ENCODE data around the gene ERC2. TPM values are rescaled to one million over a fixed set of nuclear protein-coding genes. Genes with fewer than 3 reads are reported as not detected.

ERC2 gene
- total RNA-seq, 1 donor from 2014 or later = 2.4 TPM

DNA sequence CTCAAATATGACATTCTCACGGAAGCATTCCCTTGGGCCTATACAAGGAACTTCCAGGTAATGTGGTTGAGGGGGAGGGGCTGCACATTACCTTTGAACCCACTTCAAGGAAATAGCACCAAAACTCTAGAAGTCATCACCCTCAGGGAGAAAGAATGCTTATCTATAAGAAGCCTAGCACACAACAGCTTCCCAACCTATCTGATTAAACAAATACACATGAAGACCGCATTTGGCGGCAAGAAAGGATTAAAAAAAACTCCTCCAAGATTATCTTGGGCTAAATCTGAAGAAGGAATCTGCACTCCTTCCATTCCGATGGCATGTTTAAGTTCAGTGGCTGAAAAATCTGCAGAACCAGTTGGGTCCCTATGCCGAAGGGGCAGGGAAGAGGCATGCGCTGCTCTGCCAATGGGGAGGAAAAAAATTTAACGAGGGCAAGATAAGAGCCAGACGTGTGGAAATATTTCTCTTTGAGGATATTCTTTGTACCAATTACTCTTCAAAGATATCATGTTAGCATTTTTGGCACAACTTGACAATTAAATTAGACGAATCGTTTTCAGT is 899.2 kb downstream of the ERC2 start:
- DNase-seq = no peak

DNA sequence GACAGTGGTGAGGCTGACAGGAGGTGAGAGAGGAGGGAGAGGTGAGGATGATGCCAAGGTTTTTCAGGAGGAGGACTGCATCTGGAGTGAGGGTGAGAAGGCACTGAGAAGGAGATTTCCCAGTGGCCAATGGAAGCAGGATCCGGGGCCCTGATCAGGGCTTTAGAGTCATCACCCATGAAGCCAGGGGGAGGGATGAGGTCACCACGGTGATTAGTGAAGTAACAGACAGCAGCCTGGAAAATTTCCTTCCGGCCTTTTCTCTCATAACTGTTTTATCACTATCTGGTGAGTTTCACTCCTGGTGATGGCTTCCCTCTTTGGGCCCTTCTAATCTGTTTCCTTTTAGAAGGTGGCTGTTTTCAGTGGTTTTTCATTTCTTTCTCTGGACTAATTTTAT is 900.7 kb downstream of the ERC2 start:
- no peak for DNase-seq

DNA sequence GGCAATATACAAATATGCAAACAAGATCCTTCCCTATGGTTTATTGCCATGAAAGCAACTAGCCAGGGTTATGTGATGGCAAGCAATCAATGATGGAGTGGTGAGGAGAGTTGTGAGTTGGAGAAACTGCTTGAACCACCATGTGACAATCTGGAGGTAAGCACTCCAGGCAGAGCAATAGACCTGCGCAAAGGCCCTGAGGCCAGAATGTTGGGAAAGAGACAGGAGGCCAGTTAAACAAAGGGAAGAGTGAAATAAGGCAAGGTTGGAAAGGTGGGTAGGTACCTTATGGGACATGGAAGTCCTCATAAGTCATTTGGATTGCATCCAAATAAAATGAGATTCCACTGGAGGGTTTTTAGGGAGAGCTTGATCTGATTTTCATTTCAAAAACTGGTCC is 901.1 kb downstream of the ERC2 start:
- DNase-seq = no peak

DNA sequence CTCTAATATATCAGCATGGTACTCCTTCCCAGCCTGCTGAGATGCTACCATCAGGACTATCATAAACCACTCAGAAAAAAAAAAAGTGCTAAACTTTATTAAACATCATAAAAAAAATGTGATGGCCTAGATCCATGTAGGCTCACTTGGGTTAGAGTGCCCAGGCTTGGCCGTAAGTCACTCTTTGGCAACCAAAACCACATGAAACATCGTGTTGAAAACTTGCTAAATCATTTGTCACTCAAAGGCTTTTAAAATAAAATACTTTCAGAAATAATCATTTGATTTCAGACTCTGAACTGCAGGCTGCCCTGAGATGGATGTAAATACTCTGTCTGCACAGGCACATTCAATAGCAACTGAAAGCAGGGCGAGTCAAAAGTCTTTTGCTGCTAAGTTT is 902.7 kb downstream of the ERC2 start:
- DNase-seq = no peak

DNA sequence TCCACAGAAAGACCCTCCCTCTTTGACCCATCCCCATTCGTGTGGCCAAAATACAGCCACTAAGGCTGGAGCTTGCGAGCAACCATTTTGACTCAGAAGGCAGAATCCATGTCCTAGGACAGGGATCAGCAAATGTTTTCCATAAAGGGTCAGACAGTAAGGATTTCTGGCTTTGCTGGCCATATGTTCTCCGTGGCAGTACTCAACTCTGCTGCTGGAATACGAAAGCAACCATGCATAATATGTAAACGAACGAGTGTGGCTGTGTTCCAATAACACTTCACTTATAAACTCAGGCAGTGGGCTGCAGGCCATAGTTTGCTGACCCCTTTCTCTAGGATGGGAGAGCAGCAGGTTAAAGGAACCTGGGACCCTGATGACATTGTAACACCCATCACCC is 903.5 kb downstream of the ERC2 start:
- DNase-seq = no peak

DNA sequence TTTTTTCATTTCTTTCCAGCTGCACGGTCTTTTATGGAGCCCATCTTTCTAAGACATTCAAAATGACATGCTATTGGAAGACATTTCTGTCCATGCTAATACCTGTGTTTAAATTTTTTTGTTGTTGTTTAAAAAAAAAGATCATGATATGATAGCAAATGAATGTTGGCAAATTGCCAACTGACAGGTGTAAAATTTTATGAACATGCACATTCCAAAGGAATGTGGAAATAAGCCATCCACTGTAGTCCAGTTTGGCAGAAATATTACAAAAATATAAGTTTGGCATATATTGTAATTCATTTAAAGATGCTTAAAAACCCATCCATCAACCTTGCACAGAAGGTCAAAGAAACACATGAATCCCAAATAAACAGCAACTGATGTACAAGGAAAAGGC is 905.6 kb downstream of the ERC2 start:
- no peak for DNase-seq

DNA sequence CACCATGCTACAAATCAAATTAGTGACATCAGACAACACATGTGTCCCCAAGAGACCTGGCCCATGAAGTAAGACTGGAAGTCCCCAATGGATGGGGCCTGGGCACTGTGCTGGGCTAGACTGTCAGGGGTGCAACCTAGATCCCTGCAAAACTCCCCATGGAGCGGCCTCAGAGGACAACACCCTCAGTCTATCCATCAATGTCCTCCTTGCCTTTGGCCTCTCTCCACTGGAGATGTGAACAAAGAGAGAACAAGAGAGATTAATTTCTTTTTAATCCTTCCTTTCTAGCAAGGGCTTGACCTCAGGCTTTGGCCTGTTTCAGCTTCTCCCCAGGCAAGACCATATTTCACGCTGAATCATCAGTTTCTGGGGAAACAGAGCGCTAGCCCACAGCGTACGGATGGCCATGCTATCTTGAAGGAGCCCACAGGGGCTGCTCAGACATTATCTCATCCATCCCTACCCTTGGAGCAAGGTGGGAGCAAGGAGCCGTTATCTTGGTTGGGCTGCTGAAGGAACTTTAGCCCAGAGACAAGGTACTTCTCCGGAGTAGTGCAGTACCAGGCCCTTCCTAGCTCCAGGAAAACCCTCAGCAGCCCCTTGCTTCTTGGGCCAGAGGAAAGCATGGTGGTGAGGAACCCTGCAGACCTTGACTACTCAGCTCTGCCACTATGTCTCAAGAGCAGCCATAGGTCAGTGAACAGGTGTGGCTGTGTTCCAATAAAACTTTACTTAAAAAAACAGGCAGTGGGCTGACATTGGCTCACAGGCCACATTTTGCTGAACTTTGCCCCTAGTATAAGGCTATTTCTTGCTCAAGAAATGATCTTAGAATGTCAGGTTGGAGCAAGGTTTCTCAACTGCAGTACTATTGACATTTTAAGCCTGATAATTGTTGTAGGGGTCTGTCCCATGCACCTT is 908.5 kb downstream of the ERC2 start:
- no peak for DNase-seq

DNA sequence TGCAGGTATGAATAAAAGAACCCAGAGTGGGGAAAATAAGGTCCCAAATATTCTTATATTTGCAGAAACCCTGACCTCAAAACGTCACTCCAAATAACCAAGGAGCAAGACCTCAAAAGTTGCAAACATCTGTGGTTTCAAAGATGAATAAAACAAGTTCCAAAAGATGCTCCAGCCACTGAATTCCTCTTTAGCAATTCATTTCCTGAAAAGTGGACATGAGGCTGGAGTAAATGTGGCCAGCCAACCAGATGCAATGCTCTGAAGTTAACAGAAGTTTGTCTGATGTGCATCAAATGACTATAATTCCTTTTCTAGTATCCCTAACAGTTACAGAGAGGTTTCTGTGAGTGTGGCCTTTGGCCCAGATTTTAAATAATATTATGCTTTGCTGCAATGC is 910.0 kb downstream of the ERC2 start:
- DNase-seq = no peak

DNA sequence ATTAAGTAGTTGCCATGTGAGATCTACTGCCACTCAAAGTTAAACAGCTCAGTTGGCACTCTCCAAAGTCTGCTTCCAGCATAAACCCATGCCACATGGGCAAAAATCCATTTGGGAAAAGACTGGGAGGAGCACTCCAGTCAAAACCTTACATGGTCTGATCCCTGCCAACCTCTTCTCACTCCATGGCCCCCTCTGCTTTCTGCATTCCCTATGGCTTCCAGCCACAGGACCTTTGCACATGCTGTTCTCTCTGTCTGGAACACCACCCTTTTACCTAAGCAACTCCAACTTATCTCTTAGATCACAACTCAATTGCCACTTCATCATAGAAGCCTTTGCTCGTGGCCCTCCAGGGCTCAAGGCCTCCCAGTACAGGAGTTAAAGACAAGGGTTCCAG is 910.7 kb downstream of the ERC2 start:
- no peak for DNase-seq

DNA sequence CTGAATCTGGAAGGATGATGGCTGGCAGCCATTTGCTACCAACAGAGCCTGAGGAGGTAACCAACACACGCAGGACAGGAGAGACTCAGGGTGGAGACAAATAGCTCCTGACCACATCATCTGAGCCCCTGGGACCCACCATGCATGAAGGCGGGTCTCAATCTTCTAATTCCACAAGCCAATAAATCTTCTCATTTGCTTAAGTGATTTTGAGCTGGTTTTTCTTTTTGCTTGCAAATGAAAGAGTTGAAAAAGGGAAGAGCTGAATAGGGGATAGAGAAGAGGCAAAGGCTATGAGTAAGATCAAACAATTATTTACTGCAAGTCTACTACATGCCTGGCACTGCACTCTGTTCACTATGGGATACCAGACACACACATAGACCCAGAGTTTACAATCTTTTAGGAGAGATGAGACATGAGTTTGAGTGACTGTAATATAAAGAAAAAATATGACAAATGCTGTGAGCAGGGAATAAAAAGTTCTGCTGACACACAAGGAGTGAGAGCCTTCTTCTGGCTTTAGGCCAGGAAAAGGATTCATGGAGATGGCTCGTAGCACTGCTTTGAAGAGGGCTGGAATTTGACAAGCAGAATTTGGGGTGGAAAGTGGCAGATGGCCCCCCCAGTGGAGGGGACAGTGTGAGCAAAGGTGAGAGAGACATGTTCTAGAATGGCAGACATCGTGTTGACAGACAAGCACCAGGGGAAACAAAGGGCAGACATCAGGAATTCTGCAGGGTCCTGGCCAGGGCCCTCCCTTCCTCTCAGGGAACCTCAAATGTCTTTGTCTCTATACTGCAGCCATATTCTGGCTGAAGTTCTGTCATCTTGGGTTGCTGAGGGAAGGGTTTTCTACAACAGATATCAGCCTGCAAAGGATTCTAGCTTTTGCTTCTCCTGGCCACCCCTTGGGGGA is 911.4 kb downstream of the ERC2 start:
- DNase-seq = no peak

DNA sequence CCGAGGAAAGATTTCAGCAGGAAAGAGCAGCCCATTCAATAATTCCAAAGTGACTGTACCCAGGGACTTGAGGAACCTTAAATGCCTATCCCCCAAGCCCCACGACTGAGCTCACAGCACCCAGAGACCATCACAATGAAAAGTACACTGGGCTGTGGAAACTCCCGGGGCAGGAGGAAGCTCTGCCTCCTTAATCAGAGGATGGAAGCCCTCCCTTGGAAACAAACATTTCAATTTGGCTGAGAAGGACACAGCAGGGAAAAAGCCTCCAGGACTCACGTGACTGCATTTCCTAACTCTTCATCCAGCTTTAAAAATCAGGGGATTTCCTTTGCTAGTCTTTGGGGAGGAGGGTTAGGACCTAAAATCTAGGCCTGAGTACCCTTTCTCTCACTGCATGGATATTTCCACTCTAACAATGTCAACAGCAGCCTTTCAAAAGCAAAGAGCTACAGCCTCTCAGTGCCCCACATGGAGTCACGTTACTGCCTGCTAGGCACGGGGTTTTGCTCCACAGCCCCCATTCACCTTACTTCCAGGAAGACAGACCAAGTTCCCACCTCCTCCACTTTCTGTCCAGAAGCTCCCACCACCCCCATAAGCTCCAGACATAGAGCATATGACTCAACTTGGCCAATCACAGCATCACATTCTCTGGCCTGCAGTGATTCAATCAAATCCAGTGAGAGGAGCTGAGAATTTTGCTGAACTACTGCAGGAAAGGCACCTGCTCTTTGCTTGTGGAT is 912.2 kb downstream of the ERC2 start:
- no peak for DNase-seq

DNA sequence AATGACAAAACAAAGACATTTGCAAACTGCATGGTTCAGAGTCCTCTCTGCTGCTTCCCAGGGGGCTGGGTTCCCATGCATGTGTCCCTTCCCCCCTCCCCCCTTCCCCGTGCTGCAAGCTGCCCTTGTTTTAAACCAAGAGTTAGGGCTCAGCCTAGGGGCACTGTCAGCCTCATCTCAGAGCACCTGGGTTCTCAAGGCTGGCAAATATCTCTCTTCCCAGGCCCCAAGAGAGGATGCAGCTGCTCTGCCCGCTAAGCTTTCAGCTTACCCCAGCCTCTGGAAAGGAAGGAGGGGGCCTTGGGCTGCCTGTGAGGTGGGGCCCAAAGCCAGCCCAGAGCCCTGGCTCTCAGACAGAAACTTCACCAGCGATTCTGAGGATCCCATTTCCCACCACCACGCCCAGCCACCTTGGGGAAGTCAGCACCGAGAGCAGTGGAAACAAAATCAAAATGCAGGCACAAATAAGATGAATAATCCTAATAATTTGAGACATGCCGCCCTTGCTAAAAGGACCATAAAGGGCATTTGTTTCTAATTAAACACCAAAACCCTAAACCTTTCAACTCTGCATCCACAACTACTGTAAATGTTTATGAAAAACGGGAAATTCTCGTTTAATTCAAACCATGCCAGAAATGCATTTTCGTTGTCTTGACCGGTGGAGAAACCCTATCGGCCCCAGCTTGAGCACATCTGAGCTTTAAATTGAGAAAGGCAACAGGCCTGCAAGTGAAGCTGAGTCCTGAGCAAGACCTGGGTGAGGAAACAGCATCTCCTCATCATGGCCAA is 913.4 kb downstream of the ERC2 start:
- no peak for DNase-seq

DNA sequence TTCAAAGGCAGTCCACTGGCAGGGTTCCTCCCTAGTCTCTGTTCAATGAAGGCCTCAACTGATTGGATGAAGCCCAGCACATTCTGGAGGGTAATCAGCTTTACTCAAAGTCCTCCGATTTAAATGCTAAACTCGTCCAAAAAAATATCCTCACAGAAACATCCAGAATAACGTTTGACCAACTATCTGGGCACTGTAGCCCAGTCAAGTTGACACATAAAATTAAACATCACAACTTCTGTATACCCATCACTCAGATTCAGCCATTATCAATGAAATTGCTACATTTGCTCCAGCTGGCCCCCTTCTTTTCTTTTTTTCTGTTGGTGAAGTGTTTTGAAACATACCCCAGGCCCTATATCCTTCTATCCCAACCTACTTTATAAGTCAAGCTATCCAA is 916.6 kb downstream of the ERC2 start:
- DNase-seq = no peak

DNA sequence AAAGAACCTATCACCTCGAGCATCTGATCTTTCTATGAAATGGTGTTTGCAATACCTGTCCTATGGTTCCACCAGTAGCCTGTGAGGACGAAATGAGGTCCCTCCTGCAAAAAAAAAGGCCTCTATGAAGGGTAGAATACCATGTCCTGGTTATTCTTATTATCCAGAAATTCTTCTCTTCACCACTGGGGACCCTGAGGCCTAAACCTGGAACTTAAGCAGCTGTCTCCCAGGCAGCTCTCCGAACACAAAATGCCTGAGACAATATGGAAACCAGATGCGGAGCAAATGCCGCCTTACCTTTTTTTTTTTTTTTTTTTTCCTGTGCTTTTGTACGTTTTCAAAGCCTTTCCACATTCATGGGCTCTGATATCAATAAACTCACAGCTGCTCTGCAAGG is 919.1 kb downstream of the ERC2 start:
- DNase-seq = no peak

DNA sequence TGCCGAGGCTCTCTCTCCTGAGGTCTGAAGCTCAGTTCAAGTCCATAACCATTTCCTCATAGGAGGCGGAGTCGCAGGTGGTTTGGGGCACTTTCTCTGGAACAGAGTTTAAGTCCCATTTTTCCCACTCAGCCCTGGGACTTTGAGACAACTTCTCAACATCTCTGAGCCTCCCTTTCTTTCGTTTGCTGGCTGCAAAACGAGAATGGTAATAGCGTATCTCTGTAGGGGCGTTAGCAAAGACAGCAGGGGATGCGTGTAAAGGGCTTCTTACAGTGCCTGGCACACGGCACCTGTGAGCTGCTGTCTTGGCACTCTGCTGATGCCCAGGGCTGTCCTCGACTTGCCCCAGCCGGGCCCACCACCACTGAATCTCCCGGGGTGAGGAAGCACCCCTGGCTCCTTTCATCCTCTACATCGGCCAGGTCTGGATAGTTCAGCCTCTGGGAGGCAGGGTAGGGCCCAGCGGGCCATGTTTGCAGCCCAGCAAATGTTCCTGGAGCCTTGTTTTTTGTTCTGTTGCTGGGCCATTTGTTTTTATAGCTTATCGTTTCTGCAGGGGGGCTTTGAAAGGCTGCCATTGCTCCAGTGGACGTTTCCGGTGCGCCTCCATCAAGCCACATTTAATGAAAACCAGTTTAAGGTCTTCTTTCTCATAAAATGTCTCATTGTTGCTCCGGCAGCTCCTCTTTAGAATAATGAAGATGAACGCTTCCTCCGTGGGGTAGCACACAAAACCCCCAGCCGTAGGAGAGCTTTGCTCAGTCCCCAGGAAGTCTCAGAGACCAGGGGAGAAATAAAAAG is 921.2 kb downstream of the ERC2 start:
- no peak for DNase-seq

DNA sequence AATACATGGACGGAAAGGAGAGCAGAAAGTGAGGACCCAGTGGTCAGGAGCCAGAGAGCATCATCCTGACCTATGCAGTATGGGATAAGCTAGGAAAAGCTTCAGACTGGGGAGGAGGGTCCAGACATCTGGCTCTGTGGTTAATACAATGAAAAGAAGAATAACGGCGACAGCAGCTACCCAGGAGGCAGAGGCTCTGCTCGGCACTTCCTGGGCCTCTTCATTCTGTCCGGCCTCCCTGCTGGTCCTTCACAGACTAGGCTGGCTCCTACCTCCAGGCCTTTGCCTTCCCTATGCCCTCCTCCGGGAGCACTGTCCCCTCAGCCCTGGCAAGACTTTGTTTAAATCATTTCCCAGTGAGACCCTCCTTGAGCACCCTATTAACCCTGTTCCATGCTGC is 922.3 kb downstream of the ERC2 start:
- DNase-seq = no peak

DNA sequence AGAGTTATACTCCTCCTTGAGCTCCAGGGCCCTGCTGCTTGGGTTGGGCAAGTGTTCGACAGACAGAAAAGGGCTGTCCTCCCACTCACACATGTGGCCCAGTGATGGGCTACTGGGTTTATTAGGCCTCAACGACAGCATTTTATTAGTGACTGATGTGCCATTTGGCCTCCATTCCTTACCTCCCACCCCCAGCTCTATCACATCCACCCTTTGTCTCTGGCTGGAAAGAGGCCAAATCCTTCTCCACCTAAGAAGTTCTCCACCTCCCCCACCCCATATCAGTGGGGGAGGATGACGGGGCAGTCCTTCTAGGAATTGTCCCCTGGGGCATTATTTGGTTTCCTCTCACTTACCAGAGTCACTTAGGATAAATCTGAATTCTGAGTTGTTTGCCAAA is 924.0 kb downstream of the ERC2 start:
- no peak for DNase-seq

DNA sequence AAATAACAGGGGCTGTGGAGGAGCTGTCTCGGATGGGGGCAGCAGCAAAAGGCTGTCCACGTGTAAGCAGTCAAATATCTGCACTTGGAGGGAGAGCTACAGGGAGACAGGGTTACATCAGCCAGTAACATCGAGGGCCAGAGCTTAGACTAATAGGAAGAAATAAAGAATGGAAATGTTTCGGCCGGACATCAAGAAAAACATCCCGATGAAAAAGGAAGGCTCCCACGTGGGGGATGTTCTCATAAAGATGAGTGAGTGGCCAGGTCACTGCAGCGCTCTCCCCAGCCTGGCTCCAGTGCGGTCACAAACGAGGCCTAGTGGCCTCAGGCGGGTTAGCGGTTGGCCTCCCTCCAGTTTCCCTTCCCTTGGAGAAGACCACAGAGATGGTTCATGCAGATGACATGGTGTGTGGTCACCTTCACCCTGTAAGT is 925.1 kb downstream of the ERC2 start:
- no peak for DNase-seq

DNA sequence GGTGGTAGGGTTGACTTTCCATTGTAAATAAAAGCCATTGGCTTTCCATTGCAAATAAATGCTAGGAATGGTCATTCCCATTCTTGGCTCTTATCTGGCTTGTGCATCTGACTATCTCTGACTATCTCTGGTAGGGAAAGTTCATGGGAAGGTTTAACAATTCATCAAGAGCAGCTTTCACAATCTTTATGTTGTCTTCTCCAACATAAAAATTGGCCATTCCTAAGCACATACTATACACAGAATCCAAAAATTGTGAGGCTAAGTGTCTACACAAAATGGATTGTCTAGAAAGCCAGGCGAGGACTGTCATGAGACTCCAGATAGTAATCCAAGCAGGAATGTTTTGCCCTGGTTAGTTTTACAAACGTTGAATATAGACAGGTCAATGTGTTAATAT is 926.8 kb downstream of the ERC2 start:
- DNase-seq = no peak

DNA sequence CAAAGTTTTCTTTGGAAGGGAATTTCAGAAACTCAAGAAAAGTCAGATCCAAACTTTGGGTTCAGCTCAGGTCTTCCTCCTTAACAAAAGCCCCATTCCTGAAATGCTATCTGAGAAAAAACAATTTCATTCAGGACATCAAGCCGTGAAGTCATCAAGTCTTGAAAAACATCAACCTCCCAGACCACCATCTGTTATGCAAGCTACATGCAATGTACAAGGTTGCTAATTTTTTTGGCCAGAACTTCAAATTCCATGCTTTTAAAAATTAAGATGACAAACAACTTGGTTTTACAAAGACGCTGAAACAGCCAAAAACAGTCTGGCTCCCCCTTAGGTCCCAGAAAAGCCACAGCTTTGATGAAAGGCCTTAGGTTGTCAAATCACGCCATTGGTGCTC is 927.3 kb downstream of the ERC2 start:
- DNase-seq = no peak

DNA sequence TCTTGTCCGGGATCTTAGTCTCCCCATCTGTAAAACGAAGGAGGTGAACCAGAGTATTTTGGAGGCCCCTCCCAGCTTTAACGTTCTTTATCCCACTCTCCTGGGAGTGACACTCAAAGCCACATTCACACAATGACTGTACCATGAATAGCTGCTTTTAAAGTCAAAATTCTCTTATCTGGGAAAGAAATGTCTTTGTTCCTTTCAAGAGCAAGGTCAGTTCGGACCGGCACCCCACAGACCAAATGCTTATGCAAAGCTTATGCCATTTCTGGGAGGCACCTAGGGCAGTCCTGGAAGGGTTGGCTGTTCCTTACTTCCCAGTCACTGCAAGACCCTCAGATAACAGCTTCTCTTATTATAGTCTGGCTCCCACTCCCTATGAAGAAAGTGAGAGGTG is 927.7 kb downstream of the ERC2 start:
- DNase-seq = no peak

Data from dermis blood vessel endothelial cell (primary cell).